ENCODE measurements around the gene GPR50.

Gene GPR50

DNA sequence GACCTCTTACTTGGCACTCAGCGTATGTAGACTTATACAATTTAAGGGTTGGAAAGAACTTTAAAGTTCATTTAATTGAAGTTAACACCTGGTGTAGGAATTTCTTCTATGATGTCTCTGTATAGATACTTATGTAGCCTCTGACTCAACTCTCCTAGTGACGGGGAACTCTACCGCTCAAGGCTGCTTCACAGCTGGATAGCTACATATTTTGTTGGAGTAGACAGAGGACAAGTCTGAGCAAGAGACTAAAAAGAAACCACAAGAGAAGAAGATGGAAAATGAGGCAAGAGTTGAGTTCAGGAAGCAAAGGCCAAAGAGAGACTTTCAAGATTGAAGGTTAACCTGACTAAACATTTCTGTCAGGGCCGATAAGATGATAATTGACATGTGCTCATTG is 52.6 kb downstream of the GPR50 start:
- no peak for DNase-seq
